HG02623 (cell line): ENCODE measurements around the gene CCDC148.
"Not testable (repeated sequence)": the region's sequence is repeated elsewhere in the genome, so short reads cannot be mapped to it uniquely, and the experiment has no call there.

Experiments used
- ATAC-seq: cut with Tn5 transposase; IDR thresholded peaks from one replicate; pipeline ENCODE4 v1.9.1; 2021; ENCODE audit warnings: moderate library complexity; ENCODE audit not compliant: unreplicated experiment

CCDC148 gene

GRCh38 chr2:158439062-158439461 is 17.5 kb downstream of the CCDC148 start:
- ATAC-seq: not testable (repeated sequence)

GRCh38 chr2:158433716-158434115 is 22.8 kb downstream of the CCDC148 start:
- ATAC-seq: not testable (repeated sequence)

GRCh38 chr2:158432117-158432516 is 24.4 kb downstream of the CCDC148 start:
- ATAC-seq: no peak

GRCh38 chr2:158414538-158414937 is 42.0 kb downstream of the CCDC148 start:
- ATAC-seq: no peak

- ATAC-seq: no peak
Observed at GRCh38 chr2:158413581-158413980, 43.0 kb downstream of the CCDC148 start.

GRCh38 chr2:158412206-158412605 is 44.3 kb downstream of the CCDC148 start:
- ATAC-seq: no peak

GRCh38 chr2:158411748-158412147 is 44.8 kb downstream of the CCDC148 start:
- ATAC-seq: no peak

- no peak for ATAC-seq
Observed at GRCh38 chr2:158410132-158410531, 46.4 kb downstream of the CCDC148 start.

- no peak for ATAC-seq
Observed at GRCh38 chr2:158407031-158407430, 49.5 kb downstream of the CCDC148 start.

GRCh38 chr2:158405341-158405740 is 51.2 kb downstream of the CCDC148 start:
- ATAC-seq: no peak

- ATAC-seq: no peak
Observed at GRCh38 chr2:158403237-158403636, 53.3 kb downstream of the CCDC148 start.

GRCh38 chr2:158402665-158403064 is 53.9 kb downstream of the CCDC148 start:
- ATAC-seq: no peak

GRCh38 chr2:158395166-158395565 is 61.4 kb downstream of the CCDC148 start:
- no peak for ATAC-seq

GRCh38 chr2:158394453-158394852 is 62.1 kb downstream of the CCDC148 start:
- ATAC-seq: no peak

GRCh38 chr2:158393886-158394285 is 62.7 kb downstream of the CCDC148 start:
- ATAC-seq: no peak

- ATAC-seq: no peak
Observed at GRCh38 chr2:158392687-158393086, 63.9 kb downstream of the CCDC148 start.

- no peak for ATAC-seq
Observed at GRCh38 chr2:158391876-158392275, 64.7 kb downstream of the CCDC148 start.

- ATAC-seq: no peak
Observed at GRCh38 chr2:158391361-158391760, 65.2 kb downstream of the CCDC148 start.

GRCh38 chr2:158388159-158388558 is 68.4 kb downstream of the CCDC148 start:
- no peak for ATAC-seq

GRCh38 chr2:158385646-158386045 is 70.9 kb downstream of the CCDC148 start:
- ATAC-seq: no peak

- no peak for ATAC-seq
Observed at GRCh38 chr2:158381978-158382377, 74.6 kb downstream of the CCDC148 start.

- ATAC-seq: no peak
Observed at GRCh38 chr2:158381205-158381604, 75.3 kb downstream of the CCDC148 start.

- no peak for ATAC-seq
Observed at GRCh38 chr2:158380746-158381145, 75.8 kb downstream of the CCDC148 start.

GRCh38 chr2:158378926-158379325 is 77.6 kb downstream of the CCDC148 start:
- ATAC-seq: no peak
